Measurements from ENCODE around the gene DCN. TPM values are rescaled to one million over a fixed set of nuclear protein-coding genes. Genes with fewer than 3 reads are reported as not detected.

Gene DCN
- total RNA-seq: 827 and 850 TPM in 2 replicates

DNA sequence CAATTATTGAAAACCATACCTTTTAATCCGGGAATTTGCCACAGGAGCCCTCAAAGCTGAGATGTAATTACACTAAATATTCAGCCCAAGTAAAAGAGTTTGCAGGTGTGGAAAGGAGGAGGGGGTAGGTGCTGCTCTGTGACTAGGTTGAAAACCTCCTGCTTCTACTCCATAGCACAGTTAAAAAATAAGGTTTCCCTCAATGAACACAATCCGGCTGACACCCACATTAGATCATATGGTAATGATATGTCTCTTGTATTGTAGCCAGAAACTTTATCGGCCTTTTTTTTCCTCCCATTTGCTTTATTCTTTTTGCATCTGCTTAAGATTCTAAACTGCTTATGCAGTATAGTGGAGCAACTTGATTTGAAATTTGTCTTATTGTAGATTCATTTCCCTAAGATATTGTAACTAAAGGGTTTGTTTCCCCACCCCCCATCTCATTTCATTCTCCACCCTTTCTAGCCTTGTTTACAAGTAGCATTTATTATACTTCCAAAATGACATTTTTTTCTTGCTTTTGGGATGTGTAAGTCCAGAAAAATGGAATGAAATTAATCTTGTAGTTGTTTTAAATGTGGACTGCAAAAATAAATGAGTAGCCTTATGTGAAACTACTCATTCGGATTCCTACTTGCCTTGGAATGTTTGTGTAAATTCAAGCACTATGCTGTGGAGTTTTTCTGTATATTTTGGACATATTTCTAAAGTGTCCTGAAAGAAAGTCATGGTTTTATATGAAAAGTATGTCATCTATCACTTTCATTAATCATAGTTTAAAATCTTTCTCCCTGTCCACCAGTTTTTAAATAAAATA, at the start of gene DCN:
Gene DCN (minus strand): TSS at position 182 of the 820 bp plus-strand sequence. CDS start 4,265 bp downstream, outside the sequence.

GRCh38 chr12:91111366-91112325, 71.0 kb downstream of the DCN start, which contains the start of gene LUM:
LUM (minus strand) TSS chr12:91111494; CDS start chr12:91108979, 2,515 bp downstream.

Small RNA genes within 50 kb of the gene (small RNA-seq; reads per million reads assigned to genes)
- not detected for gene AC007115.1

Other genes starting within 250 kb of the DCN start
- not detected in 2 replicates for gene CCER1, start 227.6 kb downstream of the DCN start, total RNA-seq
- gene EPYC, start 177.8 kb downstream of the DCN start, total RNA-seq: not detected in 2 replicates
- gene KERA, start 124.8 kb downstream of the DCN start, total RNA-seq: not detected in 2 replicates
- 1,443 and 1,565 TPM in 2 replicates for gene LUM, start 71.3 kb downstream of the DCN start, total RNA-seq

All from hair follicle dermal papilla cell (primary cell).